Subcutaneous adipose tissue (tissue), 4 donors: ENCODE results near the gene SSU72. TPM values are rescaled to one million over a fixed set of nuclear protein-coding genes. Genes with fewer than 3 reads are reported as not detected.

Experiments
- total RNA-seq, 4 donors: library from RNA; depleted of rRNA; stranded (reverse); fragments of >200 nt; gene quantifications; one replicate each; pipeline ENCODE4 v1.1.0, GENCODE V29; 2016
- TF ChIP-seq, protein P1 (sequence below): fragments of 450-650 bp; IDR thresholded peaks from one replicate; pipeline ENCODE4 v1.5.1; 2016; ENCODE audit warnings: low read depth, mild to moderate bottlenecking, control low read depth, antibody characterized with exemption, moderate library complexity

Gene SSU72
- total RNA-seq, 4 donors from 2014 or later = 76.0 to 138 (median 110) TPM

DNA sequence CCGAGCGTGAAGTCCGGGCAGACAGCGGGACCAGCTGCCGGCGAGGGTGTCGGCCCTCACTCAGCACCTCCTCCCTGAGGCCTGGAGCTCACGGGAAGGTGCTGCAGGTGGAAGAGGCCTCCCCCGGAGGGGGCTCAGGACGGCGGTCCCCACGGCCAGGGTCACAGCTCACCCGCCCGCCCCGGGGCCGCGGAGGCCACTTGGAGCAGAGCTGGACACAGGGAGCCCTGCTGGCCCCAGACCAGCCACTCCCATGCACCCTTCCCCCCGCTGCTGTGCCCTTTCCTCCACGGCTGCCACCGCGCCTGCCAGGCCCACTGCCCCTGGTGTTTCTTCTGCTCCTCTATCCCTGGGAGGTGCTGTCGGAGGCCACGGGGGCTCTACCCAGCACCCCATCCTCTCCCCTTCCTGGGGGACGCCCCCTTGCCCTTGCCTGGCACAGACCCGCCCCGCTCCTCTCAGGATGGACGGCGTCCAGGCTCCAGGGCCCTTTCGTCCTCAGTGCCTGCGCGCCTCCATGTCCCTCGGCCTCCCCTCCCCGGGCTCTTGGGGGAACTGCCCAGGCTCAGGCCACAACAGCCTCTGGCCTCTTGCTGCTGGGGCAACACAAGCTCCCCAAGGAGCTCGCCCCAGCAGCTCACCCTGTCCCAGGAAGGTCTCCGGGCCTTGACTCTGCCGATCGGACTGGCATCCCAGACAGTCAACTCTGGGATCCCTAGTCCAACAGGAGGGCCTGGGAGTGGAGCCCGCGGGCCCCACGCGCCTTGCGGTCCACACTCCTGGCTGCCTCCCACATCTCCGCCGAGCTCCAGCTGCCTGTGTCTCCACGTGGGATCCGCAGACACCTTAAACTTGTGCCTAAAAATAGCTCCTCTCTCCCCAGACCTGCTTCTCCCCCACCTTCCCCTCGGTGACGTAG, 38.4 kb downstream of the SSU72 start:
- TF ChIP-seq, protein P1, sequence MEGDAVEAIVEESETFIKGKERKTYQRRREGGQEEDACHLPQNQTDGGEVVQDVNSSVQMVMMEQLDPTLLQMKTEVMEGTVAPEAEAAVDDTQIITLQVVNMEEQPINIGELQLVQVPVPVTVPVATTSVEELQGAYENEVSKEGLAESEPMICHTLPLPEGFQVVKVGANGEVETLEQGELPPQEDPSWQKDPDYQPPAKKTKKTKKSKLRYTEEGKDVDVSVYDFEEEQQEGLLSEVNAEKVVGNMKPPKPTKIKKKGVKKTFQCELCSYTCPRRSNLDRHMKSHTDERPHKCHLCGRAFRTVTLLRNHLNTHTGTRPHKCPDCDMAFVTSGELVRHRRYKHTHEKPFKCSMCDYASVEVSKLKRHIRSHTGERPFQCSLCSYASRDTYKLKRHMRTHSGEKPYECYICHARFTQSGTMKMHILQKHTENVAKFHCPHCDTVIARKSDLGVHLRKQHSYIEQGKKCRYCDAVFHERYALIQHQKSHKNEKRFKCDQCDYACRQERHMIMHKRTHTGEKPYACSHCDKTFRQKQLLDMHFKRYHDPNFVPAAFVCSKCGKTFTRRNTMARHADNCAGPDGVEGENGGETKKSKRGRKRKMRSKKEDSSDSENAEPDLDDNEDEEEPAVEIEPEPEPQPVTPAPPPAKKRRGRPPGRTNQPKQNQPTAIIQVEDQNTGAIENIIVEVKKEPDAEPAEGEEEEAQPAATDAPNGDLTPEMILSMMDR = no peak

DNA sequence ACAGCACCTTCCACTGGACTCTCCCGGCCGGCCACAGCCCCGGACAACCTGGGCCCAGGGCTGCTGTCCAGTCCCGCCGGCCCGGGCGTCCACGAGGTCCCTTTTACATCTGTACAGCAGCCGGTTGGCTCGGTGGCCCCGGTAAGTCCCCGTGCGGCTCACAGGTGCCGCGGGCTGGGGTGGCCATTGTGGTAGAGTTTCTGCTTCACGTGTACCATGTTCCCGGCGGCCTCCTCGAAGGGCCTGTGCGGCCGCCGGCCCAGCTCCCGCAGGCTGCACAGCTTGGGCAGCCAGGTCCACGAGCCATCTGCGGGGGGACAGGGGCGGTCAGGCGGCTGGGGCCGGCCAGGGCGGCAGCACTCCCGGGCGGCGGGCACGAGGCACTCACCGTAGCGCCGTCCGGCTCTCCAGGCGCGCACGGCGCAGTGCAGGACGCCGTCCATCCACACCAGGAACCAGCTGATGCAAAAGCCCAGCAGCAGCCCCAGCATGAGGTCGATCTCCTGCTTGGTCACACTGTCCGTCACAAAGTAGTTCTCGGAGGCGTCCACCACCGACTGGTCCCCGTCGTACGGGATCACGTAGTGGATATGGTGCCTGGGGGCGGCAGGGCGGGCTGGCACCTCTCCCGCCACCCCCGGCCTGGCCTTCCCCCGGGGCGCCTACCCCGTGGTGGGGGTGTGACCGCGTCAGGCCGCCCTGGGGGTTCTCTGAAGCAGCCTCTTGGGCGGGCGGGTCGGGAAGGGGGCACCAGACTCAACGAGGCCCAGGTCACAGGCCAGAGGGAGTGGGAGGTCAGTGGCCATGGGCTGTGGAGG, 39.3 kb downstream of the SSU72 start:
- TF ChIP-seq, protein P1 = no peak

- TF ChIP-seq, protein P1 = no peak
Observed at GRCh38 chr1:1534401-1535154, 40.1 kb downstream of the SSU72 start.

GRCh38 chr1:1531947-1532346, 42.7 kb downstream of the SSU72 start:
- TF ChIP-seq, protein P1 = no peak

- TF ChIP-seq, protein P1 = no peak
Observed at GRCh38 chr1:1529936-1530335, 44.7 kb downstream of the SSU72 start.

- TF ChIP-seq, protein P1 = no peak
Observed at GRCh38 chr1:1529321-1529720, 45.3 kb downstream of the SSU72 start.
